CD14-positive monocyte (primary cell): ENCODE data around the gene EPHB2. TPM values are rescaled to one million over a fixed set of nuclear protein-coding genes. Genes with fewer than 3 reads are reported as not detected.
A peak's percentile ranks its signal among the peaks of the same experiment; 100 is the strongest.

ENCODE experiments used
- DNase-seq, 3 donors: peaks; one replicate each; pipeline ENCODE4 v3.0.0-alpha.2; 2011 to 2022
- H2AFZ ChIP-seq: 2 replicates; pipeline ENCODE4 v1.6.0; 2012; ENCODE audit warnings: mild to moderate bottlenecking, low read depth, low read length, inconsistent platforms; ENCODE audit not compliant: insufficient read depth, poor library complexity, severe bottlenecking
- H3K27ac ChIP-seq, 2 donors: 1 replicate in 1 of 2; 2 replicates in 1 of 2; pipeline ENCODE4 v1.5.1; 2012 to 2013; ENCODE audit warnings: low read length in 2 of 2, control low read depth in 1 of 2, inconsistent platforms in 1 of 2, low read depth in 1 of 2, mild to moderate bottlenecking in 1 of 2
- H3K27me3 ChIP-seq, 2 donors: one replicate each; pipeline versions ENCODE4 v1.6.0 to v1.6.1; 2011 to 2013; ENCODE audit warnings: low read length in 2 of 2; ENCODE audit not compliant: control insufficient read depth in 2 of 2, insufficient read depth in 2 of 2
- H3K36me3 ChIP-seq, 2 donors: replicated peaks in 1 of 2; 1 replicate in 1 of 2; 2 replicates in 1 of 2; pipeline versions ENCODE4 v1.5.1 to v1.6.1; 2012 to 2013; ENCODE audit warnings: low read length in 2 of 2, control low read depth in 1 of 2, inconsistent platforms in 1 of 2, mild to moderate bottlenecking in 1 of 2; ENCODE audit not compliant: insufficient read depth in 2 of 2, control insufficient read depth in 1 of 2
- H3K4me1 ChIP-seq, 2 donors: 1 replicate in 1 of 2; 2 replicates in 1 of 2; pipeline versions ENCODE4 v1.5.1 to v1.6.1; 2012 to 2013; ENCODE audit warnings: low read length in 2 of 2, control low read depth in 1 of 2, inconsistent platforms in 1 of 2, mild to moderate bottlenecking in 1 of 2, moderate library complexity in 1 of 2; ENCODE audit not compliant: insufficient read depth in 2 of 2, control insufficient read depth in 1 of 2
- H3K4me2 ChIP-seq: replicated peaks from 2 replicates; pipeline ENCODE3; 2012; ENCODE audit warnings: low read length, moderate library complexity, mild to moderate bottlenecking; ENCODE audit not compliant: poor library complexity, severe bottlenecking; ENCODE audit errors: extremely low read depth
- H3K4me3 ChIP-seq, 3 experiments: fragments of 200-600 bp in 1 of 3; sonication (generic) in 1 of 3; replicated peaks in 1 of 3; 1 replicate in 2 of 3; 2 replicates in 1 of 3; pipeline ENCODE4 v1.5.1; 2011 to 2013; ENCODE audit warnings: low read length in 3 of 3, mild to moderate bottlenecking in 3 of 3, control low read depth in 2 of 3, low read depth in 2 of 3, inconsistent platforms in 1 of 3, moderate library complexity in 1 of 3
- H3K79me2 ChIP-seq: 2 replicates; pipeline ENCODE4 v1.6.0; 2012; ENCODE audit warnings: mild to moderate bottlenecking, control low read depth, inconsistent platforms, low read length, moderate library complexity; ENCODE audit not compliant: insufficient read depth
- H3K9ac ChIP-seq: 2 replicates; pipeline ENCODE4 v1.6.0; 2017; ENCODE audit warnings: low read length, mild to moderate bottlenecking; ENCODE audit not compliant: insufficient read depth, poor library complexity, severe bottlenecking
- H3K9me3 ChIP-seq, 2 donors: replicated peaks in 1 of 2; 1 replicate in 1 of 2; 2 replicates in 1 of 2; pipeline versions ENCODE4 v1.5.1 to v1.6.1; 2012 to 2013; ENCODE audit warnings: low read length in 2 of 2, control low read depth in 1 of 2; ENCODE audit not compliant: control insufficient read depth in 1 of 2, insufficient read depth in 1 of 2
- H4K20me1 ChIP-seq: 2 replicates; pipeline ENCODE4 v1.6.0; 2012; ENCODE audit warnings: mild to moderate bottlenecking, low read length, control low read depth, moderate library complexity; ENCODE audit not compliant: insufficient read depth
- H3K27ac Mint-ChIP-seq, 7 donors: one replicate each; pipeline ENCODE4 v1.8.0; 2020; ENCODE audit warnings: mild to moderate bottlenecking in 7 of 7, mixed read lengths in 7 of 7, moderate library complexity in 6 of 7, inconsistent platforms in 2 of 7
- H3K27me3 Mint-ChIP-seq, 3 donors: one replicate each; pipeline ENCODE4 v1.8.0; 2021 to 2022; ENCODE audit warnings: low read depth in 3 of 3, mild to moderate bottlenecking in 3 of 3, mixed read lengths in 3 of 3, moderate library complexity in 3 of 3, inconsistent platforms in 1 of 3
- H3K36me3 Mint-ChIP-seq, 2 donors: one replicate each; pipeline ENCODE4 v1.8.0; 2020; ENCODE audit warnings: mixed read lengths in 2 of 2, inconsistent platforms in 1 of 2, mild to moderate bottlenecking in 1 of 2
- H3K4me1 Mint-ChIP-seq: one replicate; pipeline ENCODE4 v1.8.0; 2020; ENCODE audit warnings: mild to moderate bottlenecking, mixed read lengths
- H3K4me3 Mint-ChIP-seq, 2 donors: one replicate each; pipeline ENCODE4 v1.8.0; 2020; ENCODE audit warnings: mild to moderate bottlenecking in 2 of 2, mixed read lengths in 2 of 2, moderate library complexity in 1 of 2
- H3K9me3 Mint-ChIP-seq, 7 donors: one replicate each; pipeline ENCODE4 v1.8.0; 2020 to 2022; ENCODE audit warnings: mixed read lengths in 7 of 7, mild to moderate bottlenecking in 6 of 7, moderate library complexity in 6 of 7, inconsistent platforms in 2 of 7
- CTCF ChIP-seq: fragments of 200-600 bp; IDR thresholded peaks from one replicate; pipeline ENCODE4 v1.8.0; 2022; ENCODE audit warnings: antibody characterized with exemption, mild to moderate bottlenecking
- WGBS: methylation state at CpG from one replicate; pipeline ENCODE4 v1.1.5; 2013; ENCODE audit warnings: missing lambda C conversion rate; ENCODE audit not compliant: insufficient coverage; 5-methylcytosine and 5-hydroxymethylcytosine counted together
- intact Hi-C, 2 donors: fragments of 100-400 bp; cut with micrococcal nuclease; formaldehyde crosslinking; loops; one replicate each; pipeline versions ENCODE4 v1.15.0 to v1.15.1; 2023
- polyA plus RNA-seq, 3 donors: library from polyadenylated mRNA; depleted of rRNA in 1 of 3; unstranded in 2 of 3; stranded (reverse) in 1 of 3; fragments of 300-500 nt in 2 of 3; fragments of >200 nt in 1 of 3; fragmentation: Illumina TruSeq in 2 of 3; gene quantifications; 1 replicate in 2 of 3; 2 replicates in 1 of 3; pipeline ENCODE4 v1.2.3, GENCODE V29; 2012 to 2021

The EPHB2 gene
- polyA plus RNA-seq, 3 donors = 2.9 to 5.6 (median 3.4) TPM

- no peaks in the 10 kb centered on the region for H3K9me3 ChIP-seq
- no peak for DNase-seq
- H4K20me1 ChIP-seq = no peaks in the 10 kb centered on the region
- intact Hi-C loops = no loop called here
- H3K27me3 Mint-ChIP-seq = peaks cover 1 to 8% (median 3%) of the 10 kb centered on the region in 3 donors
- H3K36me3 Mint-ChIP-seq = no peaks in the 10 kb centered on the region
- H3K9me3 Mint-ChIP-seq = peaks cover 0 to 3% (median 0%) of the 10 kb centered on the region in 7 donors
- no peak overlapping the region for H3K27ac Mint-ChIP-seq
- H3K79me2 ChIP-seq = no peaks in the 10 kb centered on the region
- H3K4me1 ChIP-seq = no peaks in the 10 kb centered on the region
- no peaks in the 10 kb centered on the region for H3K36me3 ChIP-seq
- H3K4me2 ChIP-seq = no peak overlapping the region
- H3K4me1 Mint-ChIP-seq = no peaks in the 10 kb centered on the region
- H3K9ac ChIP-seq = no peak overlapping the region
- 91% methylated on average over 7 of the region's 11 CpGs for WGBS
- H3K4me3 Mint-ChIP-seq = no peak overlapping the region
- no peak overlapping the region for H3K27ac ChIP-seq
- no peak for TF ChIP-seq CTCF
- H2AFZ ChIP-seq = no peak overlapping the region
- no peak overlapping the region for H3K4me3 ChIP-seq
- H3K27me3 ChIP-seq = no peaks in the 10 kb centered on the region
Measured at GRCh38 chr1:22763487-22764200, 53.0 kb downstream of the EPHB2 start.

GRCh38 chr1:22767852-22768251 lies 57.2 kb downstream of the EPHB2 start:
- Histone ChIP-seq H3K4me2 (no peak overlapping the region), H3K4me3 (no peak overlapping the region), H3K9me3 (no peaks in the 10 kb centered on the region), H3K27me3 (no peaks in the 10 kb centered on the region), H3K79me2 (no peaks in the 10 kb centered on the region), H4K20me1 (no peaks in the 10 kb centered on the region), H2AFZ (no peak overlapping the region), H3K4me1 (no peaks in the 10 kb centered on the region), H3K9ac (no peak overlapping the region), H3K27ac (no peak overlapping the region), H3K36me3 (no peaks in the 10 kb centered on the region)
- Mint-ChIP-seq H3K27ac (peak overlapping the region in 1 of 7 donors; percentile 56), H3K27me3 (peaks cover 5 to 8% (median 6%) of the 10 kb centered on the region in 3 donors), H3K4me3 (no peak overlapping the region), H3K36me3 (no peaks in the 10 kb centered on the region), H3K9me3 (peaks cover 0 to 3% (median 0%) of the 10 kb centered on the region in 7 donors), H3K4me1 (no peaks in the 10 kb centered on the region)
- DNase-seq = no peak
- 92% methylated on average over 9 of the region's 9 CpGs for WGBS
- no peak for TF ChIP-seq CTCF
- intact Hi-C loops = no loop called here
